RWPE2 (cell line): ENCODE results near the gene UXS1.

Source experiments
- ATAC-seq: fragments of 200-7000 bp; cut with Tn5 transposase; 3 replicates; pipeline ENCODE4 v1.9.1; 2021; ENCODE audit warnings: low read depth
- DNase-seq: peaks from one replicate; pipeline ENCODE4 v3.0.0-alpha.2; 2020; ENCODE audit warnings: low spot score
- H3K27ac ChIP-seq: fragments of 450-650 bp; 2 replicates; pipeline ENCODE4 v1.5.1; 2017; ENCODE audit warnings: mild to moderate bottlenecking; ENCODE audit not compliant: poor library complexity, severe bottlenecking
- H3K27me3 ChIP-seq: fragments of 250-450 bp; sonication (Bioruptor Pico); 2 replicates; pipeline ENCODE4 v1.5.1; 2021; ENCODE audit warnings: mild to moderate bottlenecking, moderate library complexity; ENCODE audit not compliant: insufficient read depth, poor library complexity, severe bottlenecking
- H3K36me3 ChIP-seq: fragments of 250-450 bp; sonication (Bioruptor Pico); 2 replicates; pipeline ENCODE4 v1.5.1; 2020; ENCODE audit warnings: low read depth, mild to moderate bottlenecking, moderate library complexity
- H3K4me1 ChIP-seq: fragments of 250-450 bp; sonication (Bioruptor Pico); 2 replicates; pipeline ENCODE4 v1.5.1; 2021; ENCODE audit warnings: mild to moderate bottlenecking, moderate library complexity; ENCODE audit not compliant: insufficient read depth, poor library complexity, severe bottlenecking
- H3K4me3 ChIP-seq: fragments of 250-450 bp; sonication (Bioruptor Pico); 2 replicates; pipeline ENCODE4 v1.5.1; 2021; ENCODE audit warnings: mild to moderate bottlenecking, moderate library complexity; ENCODE audit not compliant: severe bottlenecking
- H3K9me3 ChIP-seq: fragments of 250-450 bp; sonication (Bioruptor Pico); 2 replicates; pipeline ENCODE4 v1.5.1; 2021; ENCODE audit warnings: mild to moderate bottlenecking, moderate library complexity; ENCODE audit not compliant: severe bottlenecking
- TF ChIP-seq, protein P1 (sequence below): fragments of 450-650 bp; IDR thresholded peaks from one replicate; pipeline ENCODE4 v1.5.1; 2017; ENCODE audit warnings: mild to moderate bottlenecking, moderate library complexity; ENCODE audit not compliant: poor library complexity, severe bottlenecking

UXS1 gene

DNA sequence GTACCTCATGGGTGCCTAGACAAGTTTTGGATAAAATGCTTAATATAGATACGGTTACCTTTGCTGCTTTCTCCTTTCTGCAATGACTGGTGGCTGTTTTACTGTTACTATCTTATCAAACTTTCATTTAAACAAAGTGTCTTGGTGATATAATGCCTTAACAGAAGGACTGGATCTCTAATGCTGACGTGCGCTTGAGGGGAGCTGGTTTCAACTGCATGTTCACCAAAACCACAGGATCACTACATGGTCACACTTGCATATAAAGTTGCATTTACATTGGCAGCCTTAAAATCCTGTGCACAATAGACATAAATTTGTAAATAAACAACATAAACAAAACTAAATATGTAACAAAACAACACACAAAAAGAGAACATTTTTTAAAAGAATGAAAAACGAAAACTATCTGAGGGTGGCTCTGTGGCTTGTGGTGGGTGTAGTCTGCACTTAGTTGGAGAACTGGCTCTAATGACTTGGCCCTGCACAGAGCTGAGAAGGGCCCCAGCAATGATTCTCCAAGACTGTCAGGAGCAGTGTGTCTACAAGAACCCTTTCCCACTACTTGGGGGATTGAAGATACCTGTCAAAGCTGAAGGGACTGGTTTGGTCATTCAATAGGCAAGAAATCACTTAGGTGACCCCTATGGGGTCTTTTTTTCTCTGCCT lies 135.5 kb downstream of the UXS1 start:
- no peak for ATAC-seq
- H3K27ac ChIP-seq = no peak overlapping the region
- H3K9me3 ChIP-seq = no peaks in the 10 kb centered on the region
- peaks cover under 1% of the 10 kb centered on the region for H3K4me1 ChIP-seq
- H3K27me3 ChIP-seq = no peaks in the 10 kb centered on the region
- H3K4me3 ChIP-seq = no peak overlapping the region
- TF ChIP-seq, protein P1, sequence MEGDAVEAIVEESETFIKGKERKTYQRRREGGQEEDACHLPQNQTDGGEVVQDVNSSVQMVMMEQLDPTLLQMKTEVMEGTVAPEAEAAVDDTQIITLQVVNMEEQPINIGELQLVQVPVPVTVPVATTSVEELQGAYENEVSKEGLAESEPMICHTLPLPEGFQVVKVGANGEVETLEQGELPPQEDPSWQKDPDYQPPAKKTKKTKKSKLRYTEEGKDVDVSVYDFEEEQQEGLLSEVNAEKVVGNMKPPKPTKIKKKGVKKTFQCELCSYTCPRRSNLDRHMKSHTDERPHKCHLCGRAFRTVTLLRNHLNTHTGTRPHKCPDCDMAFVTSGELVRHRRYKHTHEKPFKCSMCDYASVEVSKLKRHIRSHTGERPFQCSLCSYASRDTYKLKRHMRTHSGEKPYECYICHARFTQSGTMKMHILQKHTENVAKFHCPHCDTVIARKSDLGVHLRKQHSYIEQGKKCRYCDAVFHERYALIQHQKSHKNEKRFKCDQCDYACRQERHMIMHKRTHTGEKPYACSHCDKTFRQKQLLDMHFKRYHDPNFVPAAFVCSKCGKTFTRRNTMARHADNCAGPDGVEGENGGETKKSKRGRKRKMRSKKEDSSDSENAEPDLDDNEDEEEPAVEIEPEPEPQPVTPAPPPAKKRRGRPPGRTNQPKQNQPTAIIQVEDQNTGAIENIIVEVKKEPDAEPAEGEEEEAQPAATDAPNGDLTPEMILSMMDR = no peak
- DNase-seq = no peak
- H3K36me3 ChIP-seq = no peaks in the 10 kb centered on the region

DNA sequence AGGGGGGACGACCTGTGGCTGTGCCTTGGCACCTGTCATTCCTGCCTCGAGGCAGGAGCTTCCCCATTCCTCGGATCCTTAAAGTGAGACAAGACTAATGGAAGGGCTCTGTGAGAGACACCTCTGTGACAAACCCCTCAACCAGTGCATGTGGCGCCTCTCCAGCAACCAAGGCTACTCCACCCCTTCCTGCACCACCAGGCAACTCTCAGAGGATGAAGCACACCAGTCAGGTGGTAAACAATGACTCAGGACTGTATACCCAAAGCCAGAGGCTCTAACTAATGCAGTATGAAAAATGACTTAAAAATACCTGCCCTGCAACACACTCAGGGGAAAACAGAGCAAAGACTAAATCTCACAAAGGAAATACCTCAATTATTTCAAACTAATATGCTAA lies 136.9 kb downstream of the UXS1 start:
- ATAC-seq = peak; percentile 75
- TF ChIP-seq, protein P1 = no peak
- no peaks in the 10 kb centered on the region for H3K36me3 ChIP-seq

DNA sequence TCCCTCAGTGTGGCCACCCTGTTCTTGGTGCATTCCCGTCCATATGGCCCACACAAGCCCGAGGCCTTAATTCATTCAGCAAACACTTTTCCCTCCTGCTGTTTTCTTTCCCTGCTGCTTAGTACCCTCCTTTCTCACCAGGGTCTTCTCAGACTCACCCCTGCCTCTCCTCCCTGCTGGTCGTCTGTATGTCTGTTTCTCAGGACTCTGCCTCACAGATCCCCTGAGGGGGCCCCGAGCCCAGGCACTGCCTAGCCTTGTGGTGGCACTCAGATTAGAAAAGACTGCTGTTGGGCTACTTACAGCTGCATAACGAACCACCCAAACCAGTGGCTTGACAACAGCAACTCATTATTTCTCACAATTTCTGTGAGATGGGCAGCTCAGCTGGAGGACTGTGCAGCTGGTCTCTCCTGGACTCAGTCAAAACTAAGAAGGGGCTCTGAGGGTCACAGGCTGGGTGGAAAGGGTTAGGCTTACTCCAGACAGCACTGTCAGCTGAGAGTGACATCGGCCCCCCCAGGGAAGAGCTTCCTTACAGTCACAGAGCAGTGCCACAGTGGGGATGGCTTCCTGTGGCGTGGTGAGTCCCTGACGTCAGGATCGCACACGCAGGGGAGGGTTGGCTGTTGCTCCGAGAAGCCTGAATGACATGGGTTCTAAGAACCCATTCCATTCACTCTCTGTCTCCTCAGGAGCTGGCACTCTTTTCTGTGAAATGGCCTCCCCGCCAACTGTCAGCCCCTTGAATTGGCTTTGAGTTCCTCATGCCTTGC lies 139.0 kb downstream of the UXS1 start:
- TF ChIP-seq, protein P1 = no peak
- H3K4me3 ChIP-seq = no peak overlapping the region
- peaks cover 13% of the 10 kb centered on the region for H3K4me1 ChIP-seq
- no peak for ATAC-seq
- H3K27me3 ChIP-seq = no peaks in the 10 kb centered on the region
- H3K27ac ChIP-seq = no peak overlapping the region
- no peak for DNase-seq
- no peaks in the 10 kb centered on the region for H3K9me3 ChIP-seq
- H3K36me3 ChIP-seq = no peaks in the 10 kb centered on the region

More for the DNA sequence above, 136.9 kb downstream of the UXS1 start:
- DNase-seq = no peak
- Histone ChIP-seq H3K4me1 (peaks cover 13% of the 10 kb centered on the region), H3K4me3 (no peak overlapping the region), H3K9me3 (no peaks in the 10 kb centered on the region), H3K27me3 (no peaks in the 10 kb centered on the region), H3K27ac (no peak overlapping the region)

DNA sequence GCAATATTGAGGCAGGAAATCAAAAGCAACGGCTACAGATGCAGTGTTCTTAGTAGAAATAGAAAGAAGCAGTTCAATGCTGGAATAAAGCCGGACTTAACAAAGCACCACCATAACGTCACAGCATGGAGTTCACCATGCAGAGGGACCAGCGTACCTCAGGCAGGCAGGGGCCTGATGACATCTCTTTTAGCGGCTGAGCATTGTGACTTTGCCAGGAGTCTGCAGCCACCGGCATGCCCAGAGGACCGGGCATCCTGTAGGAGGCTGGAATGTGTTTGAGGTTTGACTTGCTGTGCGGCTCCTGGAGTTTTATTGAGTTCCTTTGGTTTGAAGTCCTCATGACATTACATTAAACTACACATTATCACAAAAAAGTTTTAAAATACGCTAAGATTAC lies 139.8 kb downstream of the UXS1 start:
- ATAC-seq (no peak), DNase-seq (no peak)
- Histone ChIP-seq H3K4me3 (no peak overlapping the region), H3K4me1 (peaks cover 13% of the 10 kb centered on the region), H3K27me3 (no peaks in the 10 kb centered on the region), H3K27ac (no peak overlapping the region), H3K36me3 (no peaks in the 10 kb centered on the region), H3K9me3 (no peaks in the 10 kb centered on the region)
- TF ChIP-seq, protein P1 = no peak

GRCh38 chr2:106053581-106053980 lies 140.5 kb downstream of the UXS1 start:
- Histone ChIP-seq H3K27ac (peak overlapping the region; percentile 7), H3K27me3 (no peaks in the 10 kb centered on the region), H3K36me3 (no peaks in the 10 kb centered on the region), H3K9me3 (no peaks in the 10 kb centered on the region), H3K4me1 (peaks cover 13% of the 10 kb centered on the region), H3K4me3 (no peak overlapping the region)
- no peak for DNase-seq
- TF ChIP-seq, protein P1 = no peak
- no peak; the same call in 2 of the 3 replicates for ATAC-seq
